HepG2 (cell line): ENCODE measurements around the gene NRG4. TPM values are rescaled to one million over a fixed set of nuclear protein-coding genes. Genes with fewer than 3 reads are reported as not detected.

Experiments
- AFF4 ChIP-seq: sonication (generic); formaldehyde crosslinking; IDR thresholded peaks from 2 replicates; pipeline ENCODE4 v1.4.0; 2020; ENCODE audit warnings: missing genetic modification reagents
- ARNT2 ChIP-seq: sonication (generic); formaldehyde crosslinking; IDR thresholded peaks from 2 replicates; pipeline ENCODE4 v1.8.0; 2022; ENCODE audit warnings: mild to moderate bottlenecking, low read depth, missing genetic modification reagents, moderate library complexity
- ELF3 ChIP-seq: IDR thresholded peaks from 2 replicates; pipeline ENCODE4 v1.6.1; 2016; ENCODE audit warnings: missing genetic modification reagents, missing compliant biosample characterization
- MXI1 ChIP-seq: IDR thresholded peaks from 3 replicates; pipeline ENCODE4 v1.6.1; 2012; ENCODE audit warnings: low read depth, low read length, inconsistent platforms, borderline replicate concordance
- NFKBIZ ChIP-seq: IDR thresholded peaks from 2 replicates; pipeline ENCODE4 v1.6.1; 2018; ENCODE audit warnings: missing genetic modification reagents, missing compliant biosample characterization
- PRDM4 ChIP-seq: sonication (generic); formaldehyde crosslinking; IDR thresholded peaks from 2 replicates; pipeline ENCODE4 v1.9.0; 2021; ENCODE audit warnings: missing genetic modification reagents, borderline replicate concordance
- PRPF4 ChIP-seq: fragments of 200-400 bp; formaldehyde crosslinking; IDR thresholded peaks from 2 replicates; pipeline ENCODE4 v1.6.1; 2016; ENCODE audit warnings: low read length, low read depth; ENCODE audit not compliant: poor library complexity, severe bottlenecking
- REL ChIP-seq: sonication (generic); formaldehyde crosslinking; conservative IDR thresholded peaks from 2 replicates; pipeline ENCODE4 v1.8.0; 2022; ENCODE audit warnings: mild to moderate bottlenecking, missing genetic modification reagents, moderate library complexity
- SMAD9 ChIP-seq: sonication (generic); formaldehyde crosslinking; IDR thresholded peaks from 2 replicates; pipeline ENCODE4 v1.5.1; 2020; ENCODE audit warnings: mild to moderate bottlenecking, missing genetic modification reagents
- ZMYM3 ChIP-seq: sonication (generic); formaldehyde crosslinking; IDR thresholded peaks from 2 replicates; pipeline ENCODE4 v1.5.1; 2020; ENCODE audit warnings: mild to moderate bottlenecking, missing genetic modification reagents
- ZNF12 ChIP-seq: sonication (generic); formaldehyde crosslinking; IDR thresholded peaks from 2 replicates; pipeline ENCODE4 v1.5.0; 2020; ENCODE audit warnings: missing genetic modification reagents
- ZNF160 ChIP-seq: sonication (generic); formaldehyde crosslinking; IDR thresholded peaks from 2 replicates; pipeline ENCODE4 v1.8.0; 2022; ENCODE audit warnings: mild to moderate bottlenecking, inconsistent platforms, missing genetic modification reagents
- ZNF180 ChIP-seq: sonication (generic); formaldehyde crosslinking; IDR thresholded peaks from 2 replicates; pipeline ENCODE4 v1.4.0; 2020; ENCODE audit warnings: low read depth, missing genetic modification reagents, borderline replicate concordance
- ZNF232 ChIP-seq: sonication (generic); formaldehyde crosslinking; IDR thresholded peaks from 2 replicates; pipeline ENCODE4 v1.4.0; 2020; ENCODE audit warnings: missing genetic modification reagents, borderline replicate concordance
- ZNF782 ChIP-seq: sonication (generic); formaldehyde crosslinking; IDR thresholded peaks from 2 replicates; pipeline ENCODE4 v1.4.0; 2020; ENCODE audit warnings: missing genetic modification reagents, mild to moderate bottlenecking, borderline replicate concordance
- ZNF800 ChIP-seq: sonication (generic); formaldehyde crosslinking; IDR thresholded peaks from 2 replicates; pipeline ENCODE4 v1.4.0; 2020; ENCODE audit warnings: missing genetic modification reagents
- ZZZ3 ChIP-seq: sonication (generic); formaldehyde crosslinking; IDR thresholded peaks from 2 replicates; pipeline ENCODE4 v1.4.0; 2020; ENCODE audit warnings: missing genetic modification reagents, mild to moderate bottlenecking, borderline replicate concordance
- polyA plus RNA-seq, 8 experiments: library from polyadenylated mRNA; depleted of rRNA in 3 of 8; stranded (reverse) in 7 of 8; unstranded in 1 of 8; fragments of >200 nt; fragmentation: Illumina TruSeq in 4 of 8; extraction: Trizol in 4 of 8; gene quantifications; 2 replicates each; pipeline versions ENCODE4 v1.2.1 to v1.2.3, GENCODE V29; 2011 to 2016; ENCODE audit warnings: low read depth in 4 of 8, missing spikeins in 1 of 8, mixed read lengths in 1 of 8; ENCODE audit not compliant: insufficient read depth in 1 of 8
- total RNA-seq, 5 experiments: library from RNA; depleted of rRNA; stranded (reverse); fragments of >200 nt; fragmentation: Illumina TruSeq; extraction: Trizol; gene quantifications; 2 replicates each; pipeline ENCODE4 v1.2.3, GENCODE V29; 2016; ENCODE audit warnings: low read depth in 1 of 5

The NRG4 gene
- total and polyA plus RNA-seq, 2 of the 13 experiments (the other 11 are each of a cell fraction or from before 2014, with no cell fraction given): 0.01 TPM; not detected in 1

GRCh38 chr15:75903331-75904239 lies 108.6 kb downstream of the NRG4 start, which contains the start of gene FBXO22 (continued):
- no peak; the same call in 1 of the 2 replicates for TF ChIP-seq AFF4 (CRISPR knock-in tag)
- no peak; the same call in 1 of the 2 replicates for TF ChIP-seq ZNF800 (CRISPR knock-in tag)
- TF ChIP-seq ZZZ3 (CRISPR knock-in tag): peak; percentile 47; the same call in 1 of the 2 replicates
- TF ChIP-seq PRDM4 (CRISPR knock-in tag): no peak
- TF ChIP-seq PRPF4: no peak
- TF ChIP-seq ZNF160 (CRISPR knock-in tag): peak; percentile 93
- TF ChIP-seq ZMYM3 (CRISPR knock-in tag): peak; percentile 64; the same call in 1 of the 2 replicates
- peak; percentile 85 for TF ChIP-seq ZNF232 (CRISPR knock-in tag)
- peak; percentile 90 for TF ChIP-seq ELF3 (CRISPR knock-in tag)
- TF ChIP-seq REL (CRISPR knock-in tag): 0 out of 2 replicates have a peak, but pooled peaks have one; percentile 82
- TF ChIP-seq ARNT2: peak; percentile 82; the same call in 1 of the 2 replicates
- 0 out of 2 replicates have a peak, but pooled peaks have one; percentile 47 for TF ChIP-seq SMAD9 (CRISPR knock-in tag)
- peak; percentile 84; the same call in 1 of the 3 replicates for TF ChIP-seq MXI1
- 0 out of 2 replicates have a peak, but pooled peaks have one; percentile 53 for TF ChIP-seq ZNF12 (CRISPR knock-in tag)
- TF ChIP-seq NFKBIZ (CRISPR knock-in tag): peak; percentile 73; the same call in 1 of the 2 replicates
- TF ChIP-seq ZNF180 (CRISPR knock-in tag): no peak
- peak; percentile 75; the same call in 1 of the 2 replicates for TF ChIP-seq ZNF782
